Lower lobe of right lung (tissue), 2 donors: Measurements from ENCODE around the gene ABCA7. TPM values are rescaled to one million over a fixed set of nuclear protein-coding genes. Genes with fewer than 3 reads are reported as not detected.

Experiments
- ATAC-seq, 2 donors: fragments of 200-7000 bp; cut with Tn5 transposase; one replicate each; pipeline ENCODE4 v1.9.1; 2020 to 2022; ENCODE audit warnings: mild to moderate bottlenecking in 2 of 2, moderate library complexity in 2 of 2
- DNase-seq: peaks from one replicate; pipeline ENCODE4 v3.0.0-alpha.2; 2020
- H3K27ac ChIP-seq: fragments of 200-600 bp; one replicate; pipeline ENCODE4 v1.8.0; 2022
- H3K27me3 ChIP-seq: fragments of 200-600 bp; one replicate; pipeline ENCODE4 v1.8.0; 2022; ENCODE audit warnings: low read depth
- H3K36me3 ChIP-seq: fragments of 200-600 bp; one replicate; pipeline ENCODE4 v1.8.0; 2022; ENCODE audit warnings: mild to moderate bottlenecking
- H3K4me1 ChIP-seq: fragments of 200-600 bp; one replicate; pipeline ENCODE4 v1.8.0; 2022
- H3K4me3 ChIP-seq: fragments of 200-600 bp; one replicate; pipeline ENCODE4 v1.8.0; 2022; ENCODE audit warnings: mild to moderate bottlenecking
- H3K9me3 ChIP-seq: fragments of 200-600 bp; one replicate; pipeline ENCODE4 v1.8.0; 2022
- CTCF ChIP-seq: fragments of 200-600 bp; IDR thresholded peaks from one replicate; pipeline ENCODE4 v1.8.0; 2022; ENCODE audit warnings: antibody characterized with exemption, mild to moderate bottlenecking
- intact Hi-C: fragments of 100-400 bp; cut with DNase I; formaldehyde crosslinking; loops from one replicate; pipeline ENCODE4 v1.11.0; 2022
- total RNA-seq: library from RNA; stranded (reverse); fragmentation: NEBNext Ultra II Directional; extraction: Animal tissue kit (Norgen Biotek cat#: 25700); gene quantifications from one replicate; pipeline ENCODE4 v1.2.1, GENCODE V29; 2021
- donor health status: DM: no; HTN: yes; CAD: no; lungs with severe emphysema.

The ABCA7 gene
- total RNA-seq, 1 donor from 2014 or later: 53.3 TPM

GRCh38 chr19:1063030-1063908 is 23.4 kb downstream of the ABCA7 start:
- no peak overlapping the region for H3K27ac ChIP-seq
- no peak for TF ChIP-seq CTCF
- H3K36me3 ChIP-seq: no peaks in the 10 kb centered on the region
- peak; percentile 63 for DNase-seq
- peaks cover 37% of the 10 kb centered on the region for H3K4me1 ChIP-seq
- no peak for ATAC-seq
- H3K27me3 ChIP-seq: no peaks in the 10 kb centered on the region
- no peak overlapping the region for H3K4me3 ChIP-seq
- peaks cover 3% of the 10 kb centered on the region for H3K9me3 ChIP-seq
- intact Hi-C loops: no loop called here

- ATAC-seq (peak; percentile 20 to 40), DNase-seq (peak; percentile 50)
- TF ChIP-seq CTCF: no peak
- Histone ChIP-seq H3K4me1 (peaks cover 45% of the 10 kb centered on the region), H3K27me3 (no peaks in the 10 kb centered on the region), H3K27ac (no peak overlapping the region), H3K36me3 (no peaks in the 10 kb centered on the region), H3K4me3 (peak overlapping the region; percentile 73), H3K9me3 (no peaks in the 10 kb centered on the region)
- intact Hi-C loops: no loop called here
Observed at GRCh38 chr19:1063909-1064660, 24.2 kb downstream of the ABCA7 start.

DNA sequence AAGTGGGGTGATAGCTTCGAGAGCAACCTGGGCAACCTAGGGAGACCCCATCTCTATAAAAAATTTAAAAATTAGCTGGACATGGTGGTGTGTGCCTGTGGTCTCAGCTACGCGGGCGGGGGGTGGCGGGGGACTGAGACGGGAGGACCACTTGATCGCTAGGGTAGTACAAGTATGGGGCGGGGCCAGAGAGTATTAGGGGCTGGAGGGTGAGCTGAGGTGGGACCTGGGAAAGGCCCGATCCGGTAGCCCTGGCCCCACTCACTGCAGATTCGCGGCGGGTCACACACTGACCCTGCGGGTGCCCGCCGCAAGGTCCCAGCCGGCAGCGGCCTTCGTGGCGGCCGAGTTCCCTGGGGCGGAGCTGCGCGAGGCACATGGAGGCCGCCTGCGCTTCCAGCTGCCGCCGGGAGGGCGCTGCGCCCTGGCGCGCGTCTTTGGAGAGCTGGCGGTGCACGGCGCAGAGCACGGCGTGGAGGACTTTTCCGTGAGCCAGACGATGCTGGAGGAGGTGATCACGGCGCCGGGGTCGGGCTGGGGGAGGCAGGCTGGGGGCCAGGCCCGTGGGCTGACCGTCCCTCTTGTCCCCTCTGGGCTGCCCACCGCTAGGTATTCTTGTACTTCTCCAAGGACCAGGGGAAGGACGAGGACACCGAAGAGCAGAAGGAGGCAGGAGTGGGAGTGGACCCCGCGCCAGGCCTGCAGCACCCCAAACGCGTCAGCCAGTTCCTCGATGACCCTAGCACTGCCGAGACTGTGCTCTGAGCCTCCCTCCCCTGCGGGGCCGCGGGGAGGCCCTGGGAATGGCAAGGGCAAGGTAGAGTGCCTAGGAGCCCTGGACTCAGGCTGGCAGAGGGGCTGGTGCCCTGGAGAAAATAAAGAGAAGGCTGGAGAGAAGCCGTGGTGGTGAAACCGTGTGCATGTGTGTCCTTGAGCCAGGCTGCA is 25.0 kb downstream of the ABCA7 start:
- ATAC-seq (peak; percentile 79 to 83), DNase-seq (peak; percentile 89)
- Histone ChIP-seq H3K9me3 (no peaks in the 10 kb centered on the region), H3K4me1 (peaks cover 54% of the 10 kb centered on the region), H3K27me3 (no peaks in the 10 kb centered on the region), H3K27ac (peak overlapping the region; percentile 81), H3K36me3 (no peaks in the 10 kb centered on the region), H3K4me3 (peak overlapping the region; percentile 73)
- intact Hi-C loops: no loop called here
- peak; percentile 96 for TF ChIP-seq CTCF

DNA sequence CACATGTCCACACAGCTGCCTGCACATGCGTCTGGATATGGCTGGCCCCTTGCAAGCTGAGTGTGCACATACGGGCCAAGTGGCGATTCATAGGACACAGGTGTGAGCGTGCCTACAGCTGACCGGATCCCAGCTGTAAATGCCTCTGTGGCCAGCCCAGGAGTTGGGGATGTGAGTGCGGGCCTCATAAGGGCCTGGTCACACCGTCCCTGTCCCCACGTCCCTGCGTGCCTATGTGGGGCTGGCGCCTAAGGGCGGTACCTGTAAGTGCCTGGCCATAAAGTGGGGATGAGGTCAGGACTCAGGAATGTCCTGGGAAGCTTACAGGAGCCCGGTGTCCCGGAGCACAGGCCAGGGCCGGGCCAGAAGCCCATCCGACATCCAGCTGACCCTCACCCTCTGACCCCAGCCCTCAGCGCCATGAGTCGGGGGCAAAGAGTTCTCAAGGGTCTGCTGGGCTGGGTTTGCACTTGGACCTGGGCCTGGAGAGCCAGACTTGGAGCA is 25.8 kb downstream of the ABCA7 start:
- ATAC-seq (peak; percentile 65 to 82), DNase-seq (peak; percentile 76)
- TF ChIP-seq CTCF: no peak
- Histone ChIP-seq H3K27me3 (peaks cover 3% of the 10 kb centered on the region), H3K9me3 (no peaks in the 10 kb centered on the region), H3K4me1 (peaks cover 58% of the 10 kb centered on the region), H3K27ac (peak overlapping the region; percentile 81), H3K36me3 (peaks cover 4% of the 10 kb centered on the region), H3K4me3 (peak overlapping the region; percentile 73)
- intact Hi-C loops: no loop called here

DNA sequence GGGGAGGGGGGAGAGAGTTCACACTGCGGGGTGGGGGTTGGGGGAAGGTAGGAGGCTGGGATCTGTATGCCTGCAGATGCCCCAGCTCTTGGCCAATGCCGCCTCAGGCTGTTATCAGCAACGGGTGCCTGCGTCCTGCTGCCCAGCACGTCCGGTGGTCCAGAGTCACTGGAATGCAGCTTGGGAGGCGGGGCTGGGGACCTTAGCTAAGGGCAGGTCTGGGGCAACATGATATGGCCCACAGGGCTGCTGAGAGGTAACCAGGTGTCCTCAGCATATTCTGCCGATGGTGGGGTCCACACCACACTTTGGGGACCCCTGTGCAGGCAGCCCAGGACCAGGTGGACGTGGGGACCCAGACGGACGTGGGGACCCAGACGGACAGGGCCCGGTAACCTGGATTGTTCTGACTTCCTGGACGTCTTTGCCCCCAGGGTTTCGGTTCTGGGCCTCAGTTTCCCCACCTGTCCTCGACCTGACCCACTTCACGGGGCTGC is 26.4 kb downstream of the ABCA7 start:
- H3K4me3 ChIP-seq: peak overlapping the region; percentile 73
- H3K27me3 ChIP-seq: peaks cover 8% of the 10 kb centered on the region
- ATAC-seq (peak; percentile 3 to 4), DNase-seq (peak; percentile 75)
- TF ChIP-seq CTCF: no peak
- no peaks in the 10 kb centered on the region for H3K9me3 ChIP-seq
- peaks cover 62% of the 10 kb centered on the region for H3K4me1 ChIP-seq
- intact Hi-C loops: no loop called here
- peak overlapping the region; percentile 81 for H3K27ac ChIP-seq
- H3K36me3 ChIP-seq: peaks cover 7% of the 10 kb centered on the region
